ENCODE data around the gene EVA1C. TPM values are rescaled to one million over a fixed set of nuclear protein-coding genes. Genes with fewer than 3 reads are reported as not detected.

Gene EVA1C
- polyA plus RNA-seq, 1 of the 3 experiments (the other 2 are of a cell fraction) = 10.1 TPM

DNA sequence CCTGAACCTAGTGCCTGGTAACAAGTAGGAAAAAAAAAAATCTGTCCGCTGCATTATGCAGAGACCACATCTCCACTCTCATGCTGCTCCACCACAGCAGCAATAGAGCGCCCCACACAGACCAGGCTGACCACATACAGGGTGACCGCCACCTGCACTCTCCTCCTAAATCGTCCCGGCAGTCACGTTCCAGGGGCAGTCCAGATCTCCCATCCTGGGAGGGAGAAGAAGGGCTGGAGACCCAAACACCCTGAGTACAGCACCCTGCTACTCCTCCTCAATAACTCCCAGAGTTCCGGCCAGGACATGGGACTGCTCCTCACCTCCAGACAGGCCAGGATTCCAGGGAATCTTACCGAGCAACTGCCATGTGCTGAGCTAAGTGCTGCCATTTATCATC lies 35.0 kb upstream of the EVA1C start:
- Histone ChIP-seq H3K27ac (ENCODE audit: low read depth in 2 of 2, low read length in 1 of 2) (no peak overlapping the region), H3K36me3 (replicated peaks in 1 of 2; ENCODE audit: control insufficient read depth in 1 of 2, insufficient read depth in 2 of 2, low read length in 1 of 2) (peaks cover 70 to 81% of the 10 kb centered on the region in 2 experiments), H4K20me1 (ENCODE audit: insufficient read depth) (no peaks in the 10 kb centered on the region), H3K4me3 (ENCODE audit: low read depth in 2 of 2, low read length in 1 of 2) (no peak overlapping the region), H3K9me3 (no peaks in the 10 kb centered on the region), H2AFZ (ENCODE audit: low read depth) (no peak overlapping the region), H3K4me1 (ENCODE audit: control insufficient read depth in 1 of 2, insufficient read depth in 2 of 2, low read depth in 1 of 2, low read length in 1 of 2) (peaks cover 0 to 11% of the 10 kb centered on the region in 2 experiments; a peak in 2 of 4 replicates), H3K27me3 (ENCODE audit: insufficient read depth) (no peaks in the 10 kb centered on the region), H3K4me2 (no peak overlapping the region), H3K79me2 (ENCODE audit: insufficient read depth) (peaks cover 77% of the 10 kb centered on the region), H3K9ac (no peak overlapping the region), H3K9me2 (no peaks in the 10 kb centered on the region), H3F3A (replicated peaks; ENCODE audit: insufficient read depth) (peaks cover 10% of the 10 kb centered on the region)
- 100% methylated on average over 7 of the region's 8 CpGs for WGBS (ENCODE audit: low lambda C conversion rate)
- TF ChIP-seq JUND (IDR thresholded peaks at IDR 0.05) = no peak
- TF ChIP-seq EZH2phosphoT487 (IDR thresholded peaks at IDR 0.05; ENCODE audit: borderline replicate concordance, low read depth) = no peak
- no peak for TF ChIP-seq RCOR1 (IDR thresholded peaks at IDR 0.05; ENCODE audit: low read length)
- TF ChIP-seq RAD21 (IDR thresholded peaks at IDR 0.05; ENCODE audit: low read length) = no peak
- no peak for TF ChIP-seq FOXM1 (IDR thresholded peaks at IDR 0.05; ENCODE audit: low read depth)
- TF ChIP-seq GABPA (IDR thresholded peaks at IDR 0.05; ENCODE audit: low read depth) = no peak
- TF ChIP-seq YY1 (IDR thresholded peaks at IDR 0.05; ENCODE audit: low read depth) = no peak
- TF ChIP-seq TAF1 (IDR thresholded peaks at IDR 0.05; ENCODE audit: borderline replicate concordance, low read depth, low read length) = no peak
- no peak for TF ChIP-seq USF2 (IDR thresholded peaks at IDR 0.05; ENCODE audit: borderline replicate concordance, low read depth, low read length)
- no peak for TF ChIP-seq SIN3A (IDR thresholded peaks at IDR 0.05; ENCODE audit: borderline replicate concordance, low read depth, low read length)
- no peak for TF ChIP-seq MXI1 (IDR thresholded peaks at IDR 0.05; ENCODE audit: low read depth, low read length)
- TF ChIP-seq, protein P1, sequence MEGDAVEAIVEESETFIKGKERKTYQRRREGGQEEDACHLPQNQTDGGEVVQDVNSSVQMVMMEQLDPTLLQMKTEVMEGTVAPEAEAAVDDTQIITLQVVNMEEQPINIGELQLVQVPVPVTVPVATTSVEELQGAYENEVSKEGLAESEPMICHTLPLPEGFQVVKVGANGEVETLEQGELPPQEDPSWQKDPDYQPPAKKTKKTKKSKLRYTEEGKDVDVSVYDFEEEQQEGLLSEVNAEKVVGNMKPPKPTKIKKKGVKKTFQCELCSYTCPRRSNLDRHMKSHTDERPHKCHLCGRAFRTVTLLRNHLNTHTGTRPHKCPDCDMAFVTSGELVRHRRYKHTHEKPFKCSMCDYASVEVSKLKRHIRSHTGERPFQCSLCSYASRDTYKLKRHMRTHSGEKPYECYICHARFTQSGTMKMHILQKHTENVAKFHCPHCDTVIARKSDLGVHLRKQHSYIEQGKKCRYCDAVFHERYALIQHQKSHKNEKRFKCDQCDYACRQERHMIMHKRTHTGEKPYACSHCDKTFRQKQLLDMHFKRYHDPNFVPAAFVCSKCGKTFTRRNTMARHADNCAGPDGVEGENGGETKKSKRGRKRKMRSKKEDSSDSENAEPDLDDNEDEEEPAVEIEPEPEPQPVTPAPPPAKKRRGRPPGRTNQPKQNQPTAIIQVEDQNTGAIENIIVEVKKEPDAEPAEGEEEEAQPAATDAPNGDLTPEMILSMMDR (IDR thresholded peaks at IDR 0.05) = no peak
- no peak for TF ChIP-seq IRF3 (IDR thresholded peaks at IDR 0.05; ENCODE audit: low read depth, low read length)
- TF ChIP-seq ZBTB33 (IDR thresholded peaks at IDR 0.05; ENCODE audit: borderline replicate concordance, low read depth) = no peak
- TF ChIP-seq ELF1 (IDR thresholded peaks at IDR 0.05) = no peak
- ChIA-PET POLR2A (no interaction called here), CTCF (no interaction called here)
- DNase-seq = no peak
